Measurements from ENCODE around the gene HLA-C.
"Not testable (repeated sequence)": the region's sequence is repeated elsewhere in the genome, so short reads cannot be mapped to it uniquely, and the experiment has no call there.

HLA-C gene

DNA sequence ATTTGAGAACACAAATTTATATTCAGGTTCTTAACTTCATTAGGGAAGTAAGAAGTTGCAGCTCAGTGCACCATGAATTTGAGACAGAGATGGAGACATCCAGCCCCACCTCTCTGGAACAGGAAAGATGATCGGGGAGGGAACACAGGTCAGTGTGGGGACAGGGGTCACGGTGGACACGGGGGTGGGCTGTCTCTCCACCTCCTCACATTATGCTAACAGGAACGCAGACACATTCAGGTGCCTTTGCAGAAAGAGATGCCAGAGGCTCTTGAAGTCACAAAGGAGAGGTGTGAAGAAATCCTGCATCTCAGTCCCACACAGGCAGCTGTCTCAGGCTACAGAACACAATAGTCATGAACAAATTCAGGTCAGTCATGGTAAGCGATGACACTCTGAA, 3.1 kb downstream of the HLA-C start:
- no peak for DNase-seq

GRCh38 chr6:31268369-31268765, 3.5 kb downstream of the HLA-C start:
- no peak for DNase-seq

GRCh38 chr6:31267651-31268368, 4.1 kb downstream of the HLA-C start:
- DNase-seq: no peak

DNA sequence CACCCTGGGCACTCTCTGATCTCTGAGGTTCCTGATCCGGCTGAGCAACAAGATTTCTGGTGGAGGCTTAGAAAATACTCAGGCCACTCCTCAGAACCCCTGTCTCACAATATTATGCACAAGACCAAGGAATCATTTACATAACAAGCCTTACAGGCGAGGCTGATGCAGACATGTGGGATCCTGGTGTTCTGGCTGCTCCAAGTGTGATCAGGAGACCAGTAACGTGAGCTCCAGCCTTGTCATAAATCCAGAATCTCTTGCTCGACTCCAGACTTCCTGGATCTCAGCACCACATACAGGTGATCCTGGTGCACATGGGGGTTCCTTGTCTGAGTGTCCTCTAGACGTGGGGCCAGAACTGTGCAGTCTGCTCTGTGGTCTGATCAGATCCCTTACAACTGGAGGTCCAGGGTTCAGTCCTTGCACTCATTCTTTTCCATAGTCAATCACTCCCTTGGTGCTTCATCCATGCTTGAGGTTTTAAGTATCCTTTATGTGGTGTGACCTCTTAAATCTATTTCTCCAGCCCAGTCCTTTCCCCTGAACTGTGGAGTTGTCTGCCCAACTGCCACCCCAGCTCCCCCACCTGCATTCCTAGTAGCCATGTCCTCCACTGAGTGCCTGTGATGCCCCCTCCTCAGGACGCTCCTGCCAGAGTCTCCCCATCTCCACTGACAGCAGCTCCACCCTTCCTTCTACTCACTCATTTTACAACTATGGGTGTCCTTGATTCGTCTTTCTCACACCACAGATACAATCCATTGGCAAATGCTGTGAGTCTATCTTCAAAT, 5.1 kb downstream of the HLA-C start:
- no peak for DNase-seq

DNA sequence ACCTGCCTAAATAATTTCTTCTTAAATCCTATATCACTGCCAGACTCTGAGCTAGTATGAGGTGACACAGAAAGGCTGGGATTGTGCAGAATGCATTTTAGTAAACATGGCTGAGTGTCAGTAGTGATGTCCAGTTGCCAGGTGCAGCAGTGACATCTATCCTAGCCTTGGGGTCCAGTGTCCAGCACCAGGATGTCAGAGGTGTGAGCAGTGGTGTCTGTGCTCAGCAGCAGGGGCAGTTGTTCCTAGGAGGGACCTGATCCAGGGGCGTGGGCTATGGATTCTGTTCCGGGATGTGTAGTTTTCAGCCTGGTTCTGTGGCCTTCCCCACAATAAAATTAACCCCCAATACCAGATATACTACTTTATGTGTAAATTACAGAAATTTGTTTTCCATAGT, 6.0 kb downstream of the HLA-C start:
- no peak for DNase-seq

DNA sequence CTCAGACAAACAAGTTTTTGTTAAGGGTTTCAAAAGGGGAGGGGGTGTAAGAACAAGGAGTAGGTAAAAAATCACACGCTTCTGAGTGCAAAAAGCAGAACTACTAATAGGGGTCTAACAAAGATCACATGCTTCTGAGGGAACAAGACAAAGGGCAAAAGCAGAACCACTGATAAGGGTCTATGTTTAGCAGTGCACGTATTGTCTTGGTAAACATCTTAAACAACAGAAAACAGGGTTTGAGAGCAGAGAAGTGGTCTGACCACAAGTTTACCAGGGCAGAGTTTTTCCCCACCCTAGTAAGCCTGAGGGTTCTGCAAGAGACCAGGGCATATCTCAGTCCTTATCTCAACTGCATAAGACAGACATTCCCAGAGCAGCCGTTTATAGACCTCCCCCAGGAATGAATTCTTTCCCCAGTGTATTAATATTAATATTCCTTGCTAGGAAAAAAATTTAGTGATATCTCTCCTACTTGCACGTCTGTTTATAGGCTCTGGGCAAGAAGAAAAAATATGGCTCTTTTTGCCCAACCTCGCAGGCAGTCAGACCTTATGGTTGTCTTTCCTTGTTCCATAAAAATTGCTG, 8.5 kb downstream of the HLA-C start:
- DNase-seq: not testable (repeated sequence)

DNA sequence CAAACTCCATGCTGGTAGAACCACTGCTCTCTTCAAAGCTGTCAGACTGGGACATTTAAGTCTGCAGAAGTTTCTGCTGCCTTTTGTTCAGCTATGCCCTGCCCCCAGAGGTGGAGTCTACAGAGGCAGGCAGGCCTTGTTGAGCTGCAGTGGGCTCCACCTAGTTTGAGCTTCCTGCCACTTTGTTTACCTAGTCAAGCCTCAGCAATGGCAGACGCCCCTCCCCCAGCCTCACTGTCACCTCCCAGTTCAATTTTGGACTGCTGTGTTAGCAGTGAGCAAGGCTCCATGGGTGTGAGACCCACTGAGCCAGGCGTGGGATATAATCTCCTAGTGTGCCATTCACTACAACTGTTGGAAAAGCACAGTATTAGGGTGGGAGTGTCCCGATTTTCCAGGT, 11.9 kb downstream of the HLA-C start:
- DNase-seq: not testable (repeated sequence)

GRCh38 chr6:31252625-31253024, 19.3 kb downstream of the HLA-C start:
- no peak for DNase-seq

DNA sequence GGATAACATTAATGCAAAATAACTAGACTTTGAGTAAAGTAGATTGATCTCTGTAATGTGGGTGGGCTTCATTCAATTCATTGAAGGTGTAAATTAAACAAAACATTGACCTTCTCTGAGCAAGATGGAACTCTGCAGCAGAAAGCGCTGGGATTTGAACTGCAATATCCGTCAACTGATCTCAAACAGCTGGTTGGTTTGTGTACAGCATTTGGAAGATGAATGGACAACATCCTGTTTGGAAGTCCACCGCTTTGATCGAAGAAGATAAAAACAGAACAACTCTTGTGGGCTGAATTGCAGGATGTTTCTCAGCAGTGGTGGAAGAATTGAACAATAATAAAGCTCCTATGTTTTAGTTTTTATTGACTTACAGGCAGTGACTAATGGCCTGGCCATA, 20.6 kb downstream of the HLA-C start:
- no peak for DNase-seq

DNA sequence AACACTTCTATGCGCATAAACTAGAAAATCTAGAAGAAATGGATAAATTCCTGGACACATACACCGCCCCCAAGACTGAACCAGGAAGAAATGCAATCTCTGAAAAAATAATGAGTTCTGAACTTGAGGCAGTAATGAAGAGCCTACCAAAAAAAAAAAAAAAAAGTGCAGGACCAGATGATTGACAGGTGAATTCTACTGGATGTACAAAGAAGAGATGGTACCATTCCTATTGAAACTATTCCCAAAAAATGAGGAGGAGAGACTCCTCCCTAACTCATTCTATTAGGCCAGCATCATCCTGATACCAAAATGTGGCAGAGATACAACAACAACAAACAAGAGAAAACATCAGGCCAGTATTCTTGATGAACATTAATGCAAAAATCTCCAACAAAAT, 22.7 kb downstream of the HLA-C start:
- DNase-seq: no peak

DNA sequence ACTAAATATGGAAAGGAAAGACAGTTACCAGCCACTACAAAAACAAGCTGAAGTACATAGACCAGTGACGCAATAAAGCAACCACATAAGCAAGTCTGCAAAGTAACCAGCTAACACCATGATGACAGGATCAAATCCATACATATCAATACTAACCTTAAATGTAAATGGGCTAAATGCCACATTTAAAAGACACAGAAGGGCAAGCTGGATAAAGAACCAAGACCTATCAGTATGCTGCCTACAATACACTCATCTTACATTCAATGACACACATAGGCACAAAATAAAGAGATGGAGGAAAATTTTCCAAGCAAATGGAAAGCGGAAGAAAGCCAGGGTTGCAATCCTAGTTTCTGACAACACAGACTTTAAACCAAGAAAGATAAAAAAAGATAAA, 24.1 kb downstream of the HLA-C start:
- DNase-seq: no peak

GRCh38 chr6:31246051-31246521, 25.8 kb downstream of the HLA-C start:
- no peak for DNase-seq

- no peak for DNase-seq
These were observed 28.4 kb downstream of the HLA-C start for GRCh38 chr6:31243508-31243907.

DNA sequence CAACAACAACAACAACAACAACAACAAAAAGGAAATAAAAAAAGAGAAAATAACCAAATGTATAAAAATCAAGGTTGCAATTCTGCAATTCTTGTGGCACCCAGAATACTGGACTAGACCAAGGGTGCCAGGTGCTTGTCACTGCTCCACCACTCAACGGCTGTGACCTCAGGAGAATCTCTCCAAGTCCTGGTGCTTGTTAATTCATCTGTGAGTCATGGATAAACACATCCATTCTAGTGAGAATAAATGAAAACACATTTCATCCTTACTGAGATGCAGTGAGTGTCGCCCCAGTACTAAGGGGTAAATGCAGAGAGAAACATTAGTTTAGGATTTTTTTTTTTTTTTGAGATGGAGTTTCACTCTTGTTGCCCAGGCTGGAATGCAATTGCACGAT, 32.0 kb downstream of the HLA-C start:
- no peak for DNase-seq

DNA sequence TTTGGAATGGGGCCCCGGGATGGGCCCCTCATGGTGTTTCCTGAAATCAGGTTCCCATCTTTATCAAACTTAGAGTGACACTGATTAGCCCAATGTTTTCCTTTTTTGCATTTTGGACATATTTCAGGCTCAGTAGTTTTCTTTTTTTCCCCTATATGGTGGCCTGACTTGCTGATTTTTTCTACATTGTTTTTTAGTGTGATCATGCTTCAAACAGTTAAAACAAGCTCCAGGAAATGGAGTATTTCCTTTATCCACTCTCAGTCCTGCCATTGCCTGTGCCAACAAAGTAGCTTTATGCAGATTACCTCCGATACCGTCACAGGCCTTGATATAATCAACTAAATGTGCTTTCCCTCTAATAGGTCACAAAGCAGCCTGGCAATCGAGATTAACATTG, 37.8 kb downstream of the HLA-C start:
- DNase-seq: not testable (repeated sequence)

DNA sequence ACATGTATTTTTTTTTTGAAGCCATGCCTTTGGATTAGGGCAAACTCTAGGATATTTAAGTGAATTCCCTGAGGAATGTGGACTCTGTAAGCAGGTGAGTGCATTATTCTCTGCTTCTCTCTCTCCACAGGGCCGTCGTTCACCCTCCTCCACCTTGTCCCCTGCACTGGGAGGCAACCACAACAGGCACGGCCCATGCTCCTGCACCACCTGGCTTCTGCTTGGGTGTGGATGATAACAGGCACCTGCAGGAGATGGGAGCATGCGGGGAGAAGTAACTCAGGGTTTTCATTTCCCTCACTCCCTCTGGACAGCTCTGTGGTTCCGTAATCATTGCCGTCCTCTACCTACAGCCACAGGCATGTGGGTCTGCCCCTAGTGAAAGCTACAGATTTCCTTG, 43.4 kb downstream of the HLA-C start:
- no peak for DNase-seq

- DNase-seq: no peak
These were observed 44.7 kb downstream of the HLA-C start for GRCh38 chr6:31227143-31227542.

DNA sequence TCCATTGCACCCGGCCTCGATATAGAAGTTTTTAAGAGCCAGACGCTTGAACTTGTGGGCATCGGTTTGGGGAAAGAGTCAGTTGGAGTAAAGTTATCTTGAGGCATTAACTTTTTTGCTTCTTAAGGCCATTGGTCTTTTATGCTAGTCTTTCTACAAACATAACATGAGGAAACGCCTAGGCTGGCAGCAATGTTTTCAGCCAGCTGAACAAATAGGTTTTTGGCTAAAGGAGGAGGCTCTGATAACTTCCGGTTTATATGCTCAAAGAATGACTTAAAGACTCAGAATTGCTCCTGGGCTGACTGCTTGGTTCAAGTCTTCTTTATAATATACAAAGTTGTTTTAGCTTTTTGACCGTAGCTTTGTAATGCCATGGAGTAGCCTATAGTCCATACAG, 46.2 kb downstream of the HLA-C start:
- no peak for DNase-seq

DNA sequence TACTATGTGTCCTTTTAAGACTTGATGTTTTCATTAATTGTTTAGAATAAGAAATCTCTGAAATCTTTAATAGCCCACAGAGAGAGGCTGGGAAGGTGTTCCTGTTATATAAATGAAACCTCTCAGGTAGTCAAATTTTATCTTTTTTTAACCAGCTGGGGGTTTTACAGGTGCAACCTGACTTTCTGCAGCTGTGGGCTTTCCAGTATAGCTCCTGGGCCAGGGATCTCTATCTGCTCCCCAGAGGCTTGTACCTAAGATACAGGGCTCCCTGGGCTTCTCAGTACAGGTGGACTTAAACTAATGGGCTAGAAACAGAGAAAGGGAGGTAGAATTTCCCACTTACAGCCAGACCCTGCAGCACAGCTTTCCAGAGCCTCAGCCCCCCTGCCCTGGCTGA, 49.4 kb downstream of the HLA-C start:
- no peak for DNase-seq

All from effector CD4-positive, alpha-beta T cell (primary cell).